AG09309 (cell line): ENCODE results near the gene TVP23A.

ENCODE experiments used
- DNase-seq: peaks from one replicate; pipeline ENCODE4 v3.0.0-alpha.2; 2010; ENCODE audit warnings: low read depth
- H3K4me3 ChIP-seq: 2 replicates; pipeline ENCODE4 v1.5.1; 2011; ENCODE audit warnings: mild to moderate bottlenecking, low read depth, low read length, moderate library complexity; ENCODE audit not compliant: control insufficient read depth
- TF ChIP-seq, protein P1 (sequence below): IDR thresholded peaks from 2 replicates; pipeline ENCODE4 v1.5.1; 2011; ENCODE audit warnings: mild to moderate bottlenecking, low read depth, low read length, inconsistent platforms; ENCODE audit not compliant: insufficient read depth, control insufficient read depth; ENCODE audit errors: missing control alignments

The TVP23A gene

DNA sequence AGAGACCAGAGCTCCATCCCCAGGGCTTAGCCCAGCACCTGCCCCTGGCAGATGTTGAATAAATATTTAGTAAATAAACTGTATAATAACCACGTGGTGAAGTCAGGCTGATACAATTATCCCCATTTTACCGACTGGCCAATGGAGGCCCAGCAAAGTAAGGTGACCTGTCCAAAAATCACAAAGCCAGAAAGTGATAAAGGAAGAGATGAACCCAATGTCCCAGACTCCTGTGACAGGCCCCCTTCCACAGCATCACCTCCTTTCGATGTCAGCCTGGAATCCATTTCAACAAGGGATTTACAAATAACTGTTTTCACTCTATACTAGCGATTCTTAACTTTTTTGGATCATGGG lies 5.5 kb downstream of the TVP23A start:
- TF ChIP-seq, protein P1, sequence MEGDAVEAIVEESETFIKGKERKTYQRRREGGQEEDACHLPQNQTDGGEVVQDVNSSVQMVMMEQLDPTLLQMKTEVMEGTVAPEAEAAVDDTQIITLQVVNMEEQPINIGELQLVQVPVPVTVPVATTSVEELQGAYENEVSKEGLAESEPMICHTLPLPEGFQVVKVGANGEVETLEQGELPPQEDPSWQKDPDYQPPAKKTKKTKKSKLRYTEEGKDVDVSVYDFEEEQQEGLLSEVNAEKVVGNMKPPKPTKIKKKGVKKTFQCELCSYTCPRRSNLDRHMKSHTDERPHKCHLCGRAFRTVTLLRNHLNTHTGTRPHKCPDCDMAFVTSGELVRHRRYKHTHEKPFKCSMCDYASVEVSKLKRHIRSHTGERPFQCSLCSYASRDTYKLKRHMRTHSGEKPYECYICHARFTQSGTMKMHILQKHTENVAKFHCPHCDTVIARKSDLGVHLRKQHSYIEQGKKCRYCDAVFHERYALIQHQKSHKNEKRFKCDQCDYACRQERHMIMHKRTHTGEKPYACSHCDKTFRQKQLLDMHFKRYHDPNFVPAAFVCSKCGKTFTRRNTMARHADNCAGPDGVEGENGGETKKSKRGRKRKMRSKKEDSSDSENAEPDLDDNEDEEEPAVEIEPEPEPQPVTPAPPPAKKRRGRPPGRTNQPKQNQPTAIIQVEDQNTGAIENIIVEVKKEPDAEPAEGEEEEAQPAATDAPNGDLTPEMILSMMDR = no peak
- DNase-seq = no peak
- no peak overlapping the region for H3K4me3 ChIP-seq

DNA sequence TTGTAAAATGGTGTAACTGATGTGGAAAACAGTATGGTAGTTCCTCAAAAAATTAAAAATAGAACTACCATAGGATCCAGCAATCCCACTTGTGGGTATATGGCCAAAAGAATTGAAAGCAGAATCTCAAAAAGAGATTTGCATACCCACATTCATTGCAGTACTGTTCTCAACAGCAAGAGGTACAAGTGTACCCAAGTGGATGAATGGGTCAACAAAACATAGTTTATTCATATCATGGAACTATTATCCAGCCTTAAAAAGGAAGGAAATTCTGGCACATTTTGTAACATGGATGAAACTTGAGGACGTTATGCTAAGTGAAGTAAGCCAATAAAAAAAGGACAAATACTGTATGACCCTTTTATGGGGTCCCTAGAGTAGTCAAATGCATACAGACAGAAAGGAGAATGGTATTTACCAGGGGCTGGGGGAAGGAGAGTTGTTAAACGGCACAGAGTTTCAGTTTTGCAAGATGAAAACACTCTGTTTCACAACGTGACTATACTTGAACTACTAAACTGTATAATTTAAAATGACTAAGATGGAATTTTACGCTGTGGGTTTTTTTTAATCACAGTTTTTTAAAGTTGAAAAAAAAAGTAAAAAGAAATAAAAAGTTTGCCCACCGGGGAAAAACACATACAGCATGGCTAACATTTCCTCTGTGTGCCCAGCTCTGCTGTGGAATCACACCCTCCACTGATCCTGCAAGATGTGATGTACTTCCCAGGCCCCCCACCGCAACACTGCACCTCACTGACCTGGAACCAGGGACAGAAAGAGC lies 6.1 kb downstream of the TVP23A start:
- TF ChIP-seq, protein P1 = no peak
- DNase-seq = no peak
- no peak overlapping the region for H3K4me3 ChIP-seq

DNA sequence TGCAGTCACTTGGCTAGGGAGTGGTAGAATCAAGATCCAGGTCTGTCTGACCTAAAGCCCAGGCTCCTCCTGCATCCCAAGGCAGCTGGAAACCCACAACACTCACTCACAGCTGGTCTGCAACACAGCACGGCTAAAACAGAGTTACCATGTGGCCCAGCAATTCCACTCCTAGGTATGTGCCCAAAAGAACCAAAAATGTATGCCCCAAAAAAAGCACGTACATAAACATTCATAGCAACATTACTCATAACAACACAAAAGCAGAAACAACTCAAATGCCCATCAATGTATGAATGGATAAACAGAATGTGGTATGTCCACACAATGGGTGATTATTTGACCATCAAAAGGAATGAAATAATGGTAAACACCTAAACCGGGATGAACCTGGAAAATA lies 8.9 kb downstream of the TVP23A start:
- DNase-seq = no peak
- H3K4me3 ChIP-seq = no peak overlapping the region
- TF ChIP-seq, protein P1 = no peak

DNA sequence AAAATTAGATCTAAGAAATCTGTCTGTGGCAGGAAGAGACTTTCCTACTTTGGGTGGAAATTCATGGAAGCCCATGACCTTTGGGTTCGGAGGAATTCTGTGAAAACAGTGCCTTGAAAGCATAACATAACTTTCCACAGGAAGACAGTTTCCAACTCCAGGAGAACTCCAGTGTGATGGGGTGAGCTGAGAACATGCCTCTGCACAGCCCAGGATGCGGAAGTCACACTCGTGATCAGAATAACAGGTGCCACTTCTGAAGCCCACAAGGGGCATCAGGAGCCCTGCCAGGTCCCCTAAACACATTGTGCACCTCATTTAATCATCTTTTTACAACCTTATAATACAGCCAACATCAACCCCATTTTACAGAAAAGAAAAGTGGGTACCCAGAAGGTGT lies 9.7 kb downstream of the TVP23A start:
- TF ChIP-seq, protein P1 = no peak
- no peak for DNase-seq

DNA sequence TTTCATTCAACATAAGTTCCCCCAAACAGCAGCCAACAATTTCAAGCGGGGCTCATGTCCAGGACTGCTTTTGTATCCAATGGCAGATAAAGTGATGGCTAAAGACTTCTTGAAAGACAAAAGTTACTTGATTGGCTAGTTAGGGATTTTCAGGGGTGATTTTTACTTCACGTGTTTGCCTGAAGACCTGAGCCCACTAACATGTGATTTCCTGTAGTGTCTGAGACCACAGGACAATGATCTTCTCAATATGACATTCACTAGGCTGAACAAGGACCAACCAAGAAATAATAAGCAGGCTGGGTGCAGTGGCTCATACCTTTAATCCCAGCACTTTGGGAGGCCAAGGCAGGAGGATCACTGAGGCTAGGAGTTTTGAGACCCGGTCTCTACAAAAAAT lies 10.4 kb downstream of the TVP23A start:
- no peak overlapping the region for H3K4me3 ChIP-seq
- no peak for DNase-seq
- TF ChIP-seq, protein P1 = no peak

More for the DNA sequence above, 9.7 kb downstream of the TVP23A start:
- H3K4me3 ChIP-seq = no peak overlapping the region

DNA sequence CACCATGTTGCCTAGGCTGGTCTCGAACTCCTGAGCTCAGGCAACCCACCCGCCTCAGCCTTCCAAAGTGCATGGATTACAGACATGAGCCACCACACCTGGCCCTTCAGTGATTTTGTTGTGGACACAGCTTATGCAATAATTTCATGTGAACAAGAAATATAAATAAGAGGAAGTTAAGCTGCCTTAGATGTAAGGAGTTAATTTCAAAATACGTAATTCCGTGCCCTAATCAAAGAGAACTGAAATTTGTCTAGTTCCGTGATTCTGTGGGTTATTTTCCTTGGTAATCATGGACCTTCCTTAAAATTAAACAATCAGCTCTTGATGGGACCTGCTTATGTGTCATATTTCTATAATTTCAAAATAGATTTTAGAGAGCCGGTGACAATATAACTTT lies 11.9 kb downstream of the TVP23A start:
- DNase-seq = no peak
- TF ChIP-seq, protein P1 = no peak
- H3K4me3 ChIP-seq = no peak overlapping the region

DNA sequence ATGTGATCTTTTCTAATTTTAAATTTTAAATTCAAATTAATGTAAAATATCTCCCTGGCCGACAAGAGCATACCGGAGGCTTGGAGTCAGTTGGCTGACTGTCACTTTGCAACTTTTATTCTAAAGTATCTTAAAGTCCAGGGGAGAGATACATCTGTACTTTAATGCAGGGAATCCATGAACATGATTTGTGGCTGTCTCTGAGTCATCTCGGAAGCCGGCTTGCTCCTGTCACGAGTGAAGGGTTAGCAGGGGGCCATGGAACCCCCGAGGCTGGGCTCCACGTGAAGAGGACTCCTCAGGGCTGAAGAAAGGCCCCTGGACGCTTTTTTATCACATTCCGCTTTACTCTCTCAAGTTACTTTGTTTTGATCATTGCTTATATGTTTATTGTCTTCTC lies 13.3 kb downstream of the TVP23A start:
- no peak overlapping the region for H3K4me3 ChIP-seq
- TF ChIP-seq, protein P1 = no peak
- DNase-seq = no peak
